ENCODE measurements around the gene RBMS1.

Gene RBMS1

GRCh38 chr2:160328811-160329527 lies 164.6 kb downstream of the RBMS1 start:
- DNase-seq (ENCODE audit: low read depth): no peak
- H3K4me3 ChIP-seq (ENCODE audit: control insufficient read depth, low read depth, low read length): no peak overlapping the region
- TF ChIP-seq CTCF (conservative IDR thresholded peaks at IDR 0.05; ENCODE audit: control insufficient read depth, insufficient read depth, low read depth, low read length): no peak

- no peak for TF ChIP-seq CTCF (conservative IDR thresholded peaks at IDR 0.05; ENCODE audit: control insufficient read depth, insufficient read depth, low read depth, low read length)
- H3K4me3 ChIP-seq (ENCODE audit: control insufficient read depth, low read depth, low read length): no peak overlapping the region
- DNase-seq (ENCODE audit: low read depth): no peak
These were observed 166.8 kb downstream of the RBMS1 start for GRCh38 chr2:160326786-160327185.

- TF ChIP-seq CTCF (conservative IDR thresholded peaks at IDR 0.05; ENCODE audit: control insufficient read depth, insufficient read depth, low read depth, low read length): no peak
- H3K4me3 ChIP-seq (ENCODE audit: control insufficient read depth, low read depth, low read length): no peak overlapping the region
- no peak for DNase-seq (ENCODE audit: low read depth)
These were observed 168.2 kb downstream of the RBMS1 start for GRCh38 chr2:160325418-160325817.

- no peak for DNase-seq (ENCODE audit: low read depth)
- no peak for TF ChIP-seq CTCF (conservative IDR thresholded peaks at IDR 0.05; ENCODE audit: control insufficient read depth, insufficient read depth, low read depth, low read length)
- no peak overlapping the region for H3K4me3 ChIP-seq (ENCODE audit: control insufficient read depth, low read depth, low read length)
These were observed 168.7 kb downstream of the RBMS1 start for GRCh38 chr2:160324917-160325316.

- DNase-seq (ENCODE audit: low read depth): peak; percentile 74
- TF ChIP-seq CTCF (conservative IDR thresholded peaks at IDR 0.05; ENCODE audit: control insufficient read depth, insufficient read depth, low read depth, low read length): peak; percentile 76
- no peak overlapping the region for H3K4me3 ChIP-seq (ENCODE audit: control insufficient read depth, low read depth, low read length)
These were observed 169.3 kb downstream of the RBMS1 start for GRCh38 chr2:160324161-160324800.

GRCh38 chr2:160322320-160322719 lies 171.3 kb downstream of the RBMS1 start:
- no peak overlapping the region for H3K4me3 ChIP-seq (ENCODE audit: control insufficient read depth, low read depth, low read length)
- DNase-seq (ENCODE audit: low read depth): no peak
- no peak for TF ChIP-seq CTCF (conservative IDR thresholded peaks at IDR 0.05; ENCODE audit: control insufficient read depth, insufficient read depth, low read depth, low read length)

All from fibroblast of mammary gland (primary cell).